GM12874 (cell line): ENCODE measurements around the gene TTC23.

Experiments used
- TF ChIP-seq, protein P1 (sequence below): IDR thresholded peaks from 2 replicates; pipeline ENCODE4 v1.5.1; 2011; ENCODE audit warnings: low read depth, mild to moderate bottlenecking, control low read depth, low read length, moderate library complexity; ENCODE audit not compliant: insufficient read depth

TTC23 gene

DNA sequence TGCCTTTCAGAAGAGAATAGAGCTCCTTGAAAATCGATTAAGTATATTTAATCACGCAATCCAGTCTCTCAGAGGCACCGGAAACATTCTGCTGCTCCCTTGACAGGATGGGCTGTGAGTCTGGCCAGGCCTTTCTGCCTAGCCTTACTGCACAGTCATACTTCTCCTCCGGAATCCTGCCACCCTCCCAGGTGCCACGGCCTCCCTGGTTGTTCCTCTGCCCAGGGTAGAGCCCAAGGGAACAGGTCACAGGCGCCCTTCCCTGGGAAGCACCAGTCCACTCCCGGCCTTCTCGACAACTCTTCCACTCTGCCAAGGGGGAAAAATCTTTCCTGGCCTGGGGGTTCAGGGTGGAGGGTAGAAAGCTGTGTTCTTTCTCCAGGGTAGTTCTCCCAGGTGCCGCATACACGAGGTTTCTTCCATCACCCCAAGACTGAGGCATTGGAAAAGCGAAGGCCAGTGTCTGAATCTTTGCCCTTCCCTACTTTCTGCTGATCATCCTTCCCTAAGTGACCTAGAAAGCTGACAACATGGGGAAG is 161.9 kb downstream of the TTC23 start:
- TF ChIP-seq, protein P1, sequence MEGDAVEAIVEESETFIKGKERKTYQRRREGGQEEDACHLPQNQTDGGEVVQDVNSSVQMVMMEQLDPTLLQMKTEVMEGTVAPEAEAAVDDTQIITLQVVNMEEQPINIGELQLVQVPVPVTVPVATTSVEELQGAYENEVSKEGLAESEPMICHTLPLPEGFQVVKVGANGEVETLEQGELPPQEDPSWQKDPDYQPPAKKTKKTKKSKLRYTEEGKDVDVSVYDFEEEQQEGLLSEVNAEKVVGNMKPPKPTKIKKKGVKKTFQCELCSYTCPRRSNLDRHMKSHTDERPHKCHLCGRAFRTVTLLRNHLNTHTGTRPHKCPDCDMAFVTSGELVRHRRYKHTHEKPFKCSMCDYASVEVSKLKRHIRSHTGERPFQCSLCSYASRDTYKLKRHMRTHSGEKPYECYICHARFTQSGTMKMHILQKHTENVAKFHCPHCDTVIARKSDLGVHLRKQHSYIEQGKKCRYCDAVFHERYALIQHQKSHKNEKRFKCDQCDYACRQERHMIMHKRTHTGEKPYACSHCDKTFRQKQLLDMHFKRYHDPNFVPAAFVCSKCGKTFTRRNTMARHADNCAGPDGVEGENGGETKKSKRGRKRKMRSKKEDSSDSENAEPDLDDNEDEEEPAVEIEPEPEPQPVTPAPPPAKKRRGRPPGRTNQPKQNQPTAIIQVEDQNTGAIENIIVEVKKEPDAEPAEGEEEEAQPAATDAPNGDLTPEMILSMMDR, result no peak

- TF ChIP-seq, protein P1, result no peak
Observed at GRCh38 chr15:99086327-99086667, 163.1 kb downstream of the TTC23 start.
